ENCODE measurements around the gene SEC22B.
"Not testable (repeated sequence)": the region's sequence is repeated elsewhere in the genome, so short reads cannot be mapped to it uniquely, and the experiment has no call there.

The SEC22B gene

GRCh38 chr1:120176092-120176855, at the start of gene SEC22B:
TSS of gene SEC22B (minus strand) at chr1:120176520. CDS start at chr1:120176381, 139 bp downstream.
- TF ChIP-seq ZNF274 (IDR thresholded peaks at IDR 0.05; ENCODE audit: low read depth, low read length), result no peak
- peak within 1 kb of the TSS; percentile 96 for H3K4me3 ChIP-seq (ENCODE audit: low read length)

DNA sequence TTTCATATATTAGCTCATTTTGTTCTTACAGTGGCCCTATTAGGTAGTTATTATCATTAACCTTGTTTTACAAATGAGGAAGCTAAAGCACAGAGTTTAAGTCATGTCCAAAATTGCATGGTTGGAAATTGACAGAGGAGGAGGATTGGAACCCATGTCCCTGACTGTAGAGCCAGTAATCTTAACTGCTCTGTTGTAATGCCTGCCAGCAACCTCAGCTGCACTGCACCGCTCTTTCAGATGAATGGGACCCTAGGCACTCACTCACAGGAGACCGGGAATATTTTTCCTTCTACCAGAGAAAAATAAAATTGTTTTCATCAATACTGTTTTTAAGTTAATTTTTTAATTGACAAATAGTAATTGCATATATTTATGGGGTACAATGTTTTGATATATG, 41.6 kb upstream of the SEC22B start:
- H3K4me3 ChIP-seq (ENCODE audit: low read length), result not testable (repeated sequence)

- not testable (repeated sequence) for H3K4me3 ChIP-seq (ENCODE audit: low read length)
These were observed 41.0 kb upstream of the SEC22B start for GRCh38 chr1:120217175-120217929.

- not testable (repeated sequence) for H3K4me3 ChIP-seq (ENCODE audit: low read length)
These were observed 37.3 kb upstream of the SEC22B start for GRCh38 chr1:120213606-120214005.

GRCh38 chr1:120210754-120211153, 34.4 kb upstream of the SEC22B start:
- not testable (repeated sequence) for H3K4me3 ChIP-seq (ENCODE audit: low read length)

DNA sequence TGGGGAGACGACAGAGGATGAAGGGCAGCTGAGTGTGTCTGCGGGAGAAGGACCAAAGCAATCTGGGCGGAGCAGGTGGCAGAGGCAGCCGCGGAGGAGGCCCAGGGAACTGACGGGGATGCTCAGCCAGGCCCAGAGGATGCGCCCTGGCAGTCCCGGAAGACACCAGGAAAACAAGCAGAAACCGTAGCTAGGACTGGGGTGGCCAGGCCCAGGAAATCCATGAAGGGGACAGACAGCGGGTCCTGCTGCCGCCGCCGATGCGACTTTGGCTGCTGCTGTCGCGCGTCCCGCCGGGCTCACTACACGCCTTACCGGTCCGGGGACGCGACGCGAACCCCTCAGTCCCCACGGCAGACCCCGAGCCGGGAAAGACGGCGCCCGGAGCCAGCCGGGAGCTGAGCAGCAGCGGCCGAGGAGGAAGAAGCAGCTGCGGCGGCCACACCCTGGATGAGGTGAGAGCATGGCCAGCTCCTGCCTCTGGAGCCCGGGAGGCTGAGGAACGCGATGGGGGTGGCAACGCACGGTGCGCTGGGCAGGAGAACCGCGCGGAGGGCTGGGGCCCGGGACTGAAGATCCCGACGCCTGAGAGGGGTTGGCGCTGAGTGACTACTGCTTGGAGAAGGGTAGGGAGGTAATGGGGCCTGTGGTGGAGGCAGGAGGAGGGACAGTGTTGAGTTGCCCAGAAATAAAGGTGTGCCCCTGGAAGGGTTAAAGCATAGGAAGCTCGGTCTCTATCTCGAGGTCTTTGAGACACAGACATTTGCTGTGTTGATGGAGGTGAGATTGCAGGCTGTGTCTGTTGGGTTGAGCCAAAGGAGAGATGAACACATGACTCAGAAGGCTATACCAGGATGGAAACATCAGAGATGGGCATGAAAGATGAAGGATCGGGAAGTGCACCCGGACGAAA, 20.8 kb upstream of the SEC22B start:
- not testable (repeated sequence) for H3K4me3 ChIP-seq (ENCODE audit: low read length)

GRCh38 chr1:120188626-120189025, 12.3 kb upstream of the SEC22B start:
- not testable (repeated sequence) for H3K4me3 ChIP-seq (ENCODE audit: low read length)

DNA sequence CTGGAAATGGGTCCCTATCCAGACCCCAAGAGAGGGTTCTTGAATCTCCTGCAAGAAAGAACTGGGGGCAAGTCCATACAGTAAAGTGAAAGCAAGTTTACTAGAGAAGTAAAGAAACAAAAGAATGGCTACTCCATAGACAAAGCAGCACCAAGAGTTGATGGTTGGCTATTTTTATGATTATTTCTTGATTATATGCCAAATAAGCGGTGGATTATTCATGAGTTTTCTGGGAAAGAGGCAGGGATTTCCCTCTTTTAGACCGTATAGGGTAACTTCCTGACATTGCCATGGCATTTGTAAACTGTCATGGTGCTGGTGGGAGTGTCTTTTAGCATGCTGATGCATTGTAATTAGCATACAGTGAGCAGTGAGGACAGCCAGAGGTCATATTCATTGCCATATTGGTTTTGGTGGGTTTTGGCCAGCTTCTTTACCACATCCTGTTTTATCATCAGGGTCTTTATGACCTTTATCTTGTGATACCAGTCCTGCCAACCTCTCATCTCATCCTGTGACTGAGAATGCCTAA, 5.9 kb upstream of the SEC22B start:
- H3K4me3 ChIP-seq (ENCODE audit: low read length), result not testable (repeated sequence)

- not testable (repeated sequence) for H3K4me3 ChIP-seq (ENCODE audit: low read length)
These were observed 3.7 kb upstream of the SEC22B start for GRCh38 chr1:120179811-120180690.

DNA sequence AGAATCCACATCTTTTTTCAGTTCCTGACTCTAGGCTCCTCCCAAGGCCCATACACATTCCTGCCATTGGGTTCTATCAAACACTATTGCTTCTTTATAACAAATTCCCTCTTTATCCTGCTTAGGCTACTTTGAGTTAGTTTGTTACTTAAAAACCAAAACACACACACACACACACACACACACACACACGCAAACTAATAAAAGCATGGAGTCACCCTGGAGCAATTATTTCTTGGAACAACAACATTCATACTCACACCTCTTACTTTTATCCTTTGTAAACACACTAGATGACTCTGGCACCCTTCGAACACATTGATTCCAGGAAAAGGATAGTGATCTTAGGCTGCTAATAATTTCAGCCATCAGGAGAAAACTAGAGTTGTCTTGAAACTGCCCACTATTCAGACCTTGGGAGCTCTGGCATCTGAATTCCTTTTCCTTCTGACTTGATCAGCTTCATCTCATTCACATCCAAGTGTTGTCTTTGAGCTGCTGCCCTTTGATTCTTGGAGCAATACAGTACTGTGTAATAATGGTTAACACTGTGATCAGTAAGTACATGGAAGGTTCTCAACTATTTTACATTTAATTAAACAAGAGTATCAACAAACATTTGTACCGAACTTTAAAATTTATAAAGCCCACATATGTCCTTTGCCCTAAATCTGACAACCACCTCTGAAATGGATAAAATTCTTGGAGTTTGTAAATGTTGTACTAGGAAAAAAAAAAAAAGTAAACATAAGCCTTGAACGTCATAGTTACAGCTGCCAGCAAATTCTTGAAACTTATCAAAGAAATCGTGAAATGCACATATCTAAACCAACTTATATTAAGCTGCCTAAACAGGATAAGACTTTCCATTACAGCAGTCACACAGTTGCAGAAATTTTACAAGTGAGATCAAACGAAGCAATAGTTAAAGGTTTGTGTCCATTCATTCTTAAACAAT, 2.8 kb upstream of the SEC22B start:
- TF ChIP-seq ZNF274 (IDR thresholded peaks at IDR 0.05; ENCODE audit: low read depth, low read length), result no peak
- no peak overlapping the region for H3K4me3 ChIP-seq (ENCODE audit: low read length)

GRCh38 chr1:120178058-120178457, 1.7 kb upstream of the SEC22B start:
- not testable (repeated sequence) for H3K4me3 ChIP-seq (ENCODE audit: low read length)

DNA sequence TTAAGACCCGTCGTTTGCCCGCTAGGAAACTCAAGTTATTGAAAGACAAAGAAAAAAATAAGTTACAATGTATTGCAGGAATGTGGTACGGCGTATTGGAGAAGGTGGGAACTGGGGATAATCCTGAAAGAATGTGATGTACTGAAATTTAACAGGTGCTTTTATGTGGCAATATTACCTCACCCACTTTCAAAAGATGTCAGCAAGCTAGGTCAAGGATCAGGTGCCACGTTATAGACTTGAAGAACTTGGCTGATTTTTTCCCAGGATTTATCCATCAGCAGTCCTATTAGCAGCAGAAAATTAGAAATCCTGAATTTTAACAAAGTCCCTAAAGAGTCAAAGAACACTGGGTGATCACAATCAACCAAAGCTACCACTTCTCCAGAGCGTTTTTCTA, 632 bp downstream of the SEC22B start:
- peak overlapping the region; percentile 96 for H3K4me3 ChIP-seq (ENCODE audit: low read length)

GRCh38 chr1:120164761-120165160, 11.6 kb downstream of the SEC22B start:
- H3K4me3 ChIP-seq (ENCODE audit: low read length), result not testable (repeated sequence)

- H3K4me3 ChIP-seq (ENCODE audit: low read length), result not testable (repeated sequence)
These were observed 14.3 kb downstream of the SEC22B start for GRCh38 chr1:120162015-120162414.

GRCh38 chr1:120158495-120158894, 17.8 kb downstream of the SEC22B start:
- not testable (repeated sequence) for H3K4me3 ChIP-seq (ENCODE audit: low read length)

DNA sequence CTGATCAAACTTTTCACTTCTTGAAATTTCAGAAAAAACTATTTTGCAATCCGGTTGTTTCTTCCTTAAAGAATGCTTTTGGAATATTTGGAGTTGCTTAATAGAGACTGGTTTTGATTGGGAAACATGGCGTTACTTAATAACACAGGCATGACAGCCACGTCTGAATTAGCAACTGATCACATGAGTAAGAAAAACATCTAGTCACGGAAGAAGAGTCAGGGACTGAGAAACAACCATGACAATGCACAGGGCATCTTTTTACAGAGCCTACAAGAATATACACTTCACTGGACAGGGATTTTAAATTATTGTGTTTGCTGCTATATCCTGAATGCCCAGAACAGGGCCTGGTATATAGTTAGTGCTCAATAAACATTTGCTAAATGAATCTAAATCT, 18.2 kb downstream of the SEC22B start:
- H3K4me3 ChIP-seq (ENCODE audit: low read length), result not testable (repeated sequence)

GRCh38 chr1:120150138-120150822, 26.0 kb downstream of the SEC22B start:
- H3K4me3 ChIP-seq (ENCODE audit: low read length), result not testable (repeated sequence)

DNA sequence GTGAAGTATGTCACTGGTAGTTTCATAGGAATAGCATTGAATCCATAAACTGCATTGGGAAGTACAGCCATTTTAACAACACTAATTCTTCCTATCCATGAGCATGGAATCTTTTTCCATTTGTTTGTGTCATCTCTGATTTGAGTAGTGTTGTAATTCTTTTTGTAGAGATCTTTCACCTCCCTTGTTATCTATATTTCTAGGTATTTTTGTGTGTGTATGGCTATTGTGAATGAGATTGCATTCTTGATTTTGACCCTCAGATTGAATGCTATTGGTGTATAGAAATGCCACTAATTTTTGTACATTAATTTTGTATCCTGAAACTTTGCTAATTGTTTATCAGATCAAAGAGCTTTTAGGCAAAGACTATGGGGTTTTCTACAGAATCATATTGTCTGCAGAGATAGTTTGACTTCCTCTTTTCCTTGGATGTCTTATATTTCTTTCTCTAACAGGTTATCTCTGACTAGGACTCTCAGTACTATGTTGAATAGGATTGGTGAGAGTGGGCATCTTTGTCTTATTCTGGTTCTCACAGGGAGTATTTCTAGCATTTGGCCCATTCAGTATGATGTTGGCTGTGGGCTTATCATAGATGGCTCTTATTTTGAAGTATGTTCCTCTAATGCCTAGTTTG, 26.8 kb downstream of the SEC22B start:
- H3K4me3 ChIP-seq (ENCODE audit: low read length), result not testable (repeated sequence)
